SK-N-SH (cell line): ENCODE data around the gene KCNE3.

ENCODE experiments used
- CHD2 ChIP-seq: fragments of 150-350 bp; IDR thresholded peaks from 2 replicates; pipeline ENCODE4 v1.6.1; 2018; ENCODE audit warnings: low read length; ENCODE audit not compliant: partially characterized antibody
- CTCF ChIP-seq: fragments of 200-600 bp; sonication (generic); IDR thresholded peaks from 2 replicates; pipeline ENCODE4 v1.6.1; 2017; ENCODE audit warnings: antibody characterized with exemption, mild to moderate bottlenecking, moderate library complexity
- EZH2phosphoT487 ChIP-seq: fragments of 200-600 bp; sonication (generic); IDR thresholded peaks from 2 replicates; pipeline ENCODE4 v1.6.1; 2017; ENCODE audit warnings: low read depth, mixed run types, mild to moderate bottlenecking, antibody characterized with exemption, moderate library complexity, borderline replicate concordance
- GATA2 ChIP-seq: sonication (generic); formaldehyde crosslinking; IDR thresholded peaks from 2 replicates; pipeline ENCODE4 v1.5.0; 2020; ENCODE audit warnings: mild to moderate bottlenecking, missing genetic modification reagents
- JUND ChIP-seq: IDR thresholded peaks from 2 replicates; pipeline ENCODE4 v1.4.0; 2012
- MAX ChIP-seq: IDR thresholded peaks from 2 replicates; pipeline ENCODE4 v1.4.0; 2012; ENCODE audit warnings: low read depth
- MXI1 ChIP-seq: IDR thresholded peaks from 2 replicates; pipeline ENCODE4 v1.6.1; 2012; ENCODE audit warnings: mild to moderate bottlenecking, low read depth, low read length, improper control_type of control experiment
- TEAD4 ChIP-seq: IDR thresholded peaks from 2 replicates; pipeline ENCODE4 v1.4.0; 2012; ENCODE audit warnings: mild to moderate bottlenecking, borderline replicate concordance; ENCODE audit not compliant: insufficient read depth

- TF ChIP-seq MXI1 (no peak), EZH2phosphoT487 (no peak), CTCF (no peak), CHD2 (no peak), MAX (no peak), GATA2 (CRISPR knock-in tag) (no peak), JUND (no peak), TEAD4 (no peak)
Measured at GRCh38 chr11:74462009-74462408, 5.3 kb downstream of the KCNE3 start.
